Measurements from ENCODE around the gene TRPM5.

DNA sequence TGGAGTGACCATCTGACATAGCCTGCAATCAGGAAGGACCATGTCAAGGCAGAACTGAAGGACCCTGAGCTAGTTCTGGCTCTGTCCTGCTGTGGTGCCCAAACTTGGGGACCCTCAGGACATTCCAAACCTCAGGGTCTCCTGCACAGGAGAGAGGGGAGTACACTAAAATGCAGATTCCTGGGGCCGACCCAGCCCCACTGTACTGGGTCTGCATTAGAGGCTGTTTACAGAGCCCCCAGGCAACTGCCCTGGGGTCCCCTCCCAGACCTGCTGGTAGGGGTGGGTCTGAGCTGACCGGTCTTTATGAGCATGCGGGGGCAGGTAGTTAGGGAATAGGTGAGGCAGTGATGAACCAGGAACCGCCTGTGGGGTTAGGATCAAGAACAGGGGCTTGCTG is 6.8 kb downstream of the TRPM5 start:
- TF ChIP-seq, protein P1, sequence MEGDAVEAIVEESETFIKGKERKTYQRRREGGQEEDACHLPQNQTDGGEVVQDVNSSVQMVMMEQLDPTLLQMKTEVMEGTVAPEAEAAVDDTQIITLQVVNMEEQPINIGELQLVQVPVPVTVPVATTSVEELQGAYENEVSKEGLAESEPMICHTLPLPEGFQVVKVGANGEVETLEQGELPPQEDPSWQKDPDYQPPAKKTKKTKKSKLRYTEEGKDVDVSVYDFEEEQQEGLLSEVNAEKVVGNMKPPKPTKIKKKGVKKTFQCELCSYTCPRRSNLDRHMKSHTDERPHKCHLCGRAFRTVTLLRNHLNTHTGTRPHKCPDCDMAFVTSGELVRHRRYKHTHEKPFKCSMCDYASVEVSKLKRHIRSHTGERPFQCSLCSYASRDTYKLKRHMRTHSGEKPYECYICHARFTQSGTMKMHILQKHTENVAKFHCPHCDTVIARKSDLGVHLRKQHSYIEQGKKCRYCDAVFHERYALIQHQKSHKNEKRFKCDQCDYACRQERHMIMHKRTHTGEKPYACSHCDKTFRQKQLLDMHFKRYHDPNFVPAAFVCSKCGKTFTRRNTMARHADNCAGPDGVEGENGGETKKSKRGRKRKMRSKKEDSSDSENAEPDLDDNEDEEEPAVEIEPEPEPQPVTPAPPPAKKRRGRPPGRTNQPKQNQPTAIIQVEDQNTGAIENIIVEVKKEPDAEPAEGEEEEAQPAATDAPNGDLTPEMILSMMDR (optimal IDR thresholded peaks at IDR 0.05 in 1 of 3, IDR thresholded peaks at IDR 0.05 in 1 of 3, conservative IDR thresholded peaks at IDR 0.05 in 1 of 3; ENCODE audit: extremely low read depth in 1 of 3, insufficient read depth in 2 of 3, low read length in 3 of 3) = no peak
- no peak for TF ChIP-seq EZH2 (IDR thresholded peaks at IDR 0.05; ENCODE audit: low read length)
